HepG2 (cell line): Measurements from ENCODE around the gene SWI5. TPM values are rescaled to one million over a fixed set of nuclear protein-coding genes. Genes with fewer than 3 reads are reported as not detected.

ENCODE experiments used
- ATAC-seq: fragments of 200-7000 bp; cut with Tn5 transposase; 3 replicates; pipeline ENCODE4 v1.9.1; 2020; ENCODE audit warnings: mild to moderate bottlenecking, moderate library complexity
- BruUV-seq: library from RNA; stranded (reverse); fragments of 400-500 nt; replicated peaks from 2 replicates; lab custom pipeline; 2021; lab: Mats Ljungman, UMichigan
- CTCF ChIA-PET: fragments of 300-600 bp; formaldehyde crosslinking; extraction: SDS; loops from one replicate; lab custom pipeline; 2021; ENCODE audit warnings: low total read pairs, inconsistent platforms, low intra/inter-chr PET ratio; lab: Yijun Ruan, JAX
- POLR2A ChIA-PET: fragments of 350-600 bp; sonication (Branson Sonifier 250); formaldehyde crosslinking; loops from one replicate; lab custom pipeline; 2020; ENCODE audit warnings: antibody characterized with exemption, inconsistent platforms; lab: Yijun Ruan, JAX
- DNase-seq: peaks from one replicate; pipeline ENCODE4 v3.0.0-alpha.2; 2015; ENCODE audit warnings: low spot score
- FAIRE-seq: peaks from 3 replicates; lab custom pipeline; 2011; peaks lifted over from hg19 to GRCh38; lab: Jason Lieb, UNC
- H2AFZ ChIP-seq: one replicate; pipeline ENCODE4 v1.6.1; 2011; ENCODE audit warnings: low read length, inconsistent platforms
- H3K27ac ChIP-seq: fragments of 300-600 bp; 3 replicates; pipeline ENCODE4 v1.8.0; 2011; ENCODE audit warnings: mixed run types, mild to moderate bottlenecking, mixed read lengths, low read length, inconsistent platforms; ENCODE audit not compliant: insufficient read depth; ENCODE audit errors: extremely low read length
- H3K27me3 ChIP-seq, 2 experiments: fragments of 200-600 bp in 1 of 2; 2 replicates in 1 of 2; 3 replicates in 1 of 2; pipeline versions ENCODE4 v1.6.0 to v1.8.0; 2011; ENCODE audit warnings: low read length in 2 of 2, mild to moderate bottlenecking in 2 of 2, moderate library complexity in 2 of 2, inconsistent platforms in 1 of 2; ENCODE audit not compliant: insufficient read depth in 2 of 2, control insufficient read depth in 1 of 2
- H3K36me3 ChIP-seq, 2 experiments: fragments of 200-600 bp in 1 of 2; replicated peaks in 1 of 2; 2 replicates in 1 of 2; 3 replicates in 1 of 2; pipeline versions ENCODE4 v1.5.1 to v1.8.0; 2011; ENCODE audit warnings: low read length in 2 of 2, inconsistent platforms in 1 of 2; ENCODE audit not compliant: insufficient read depth in 2 of 2, control insufficient read depth in 1 of 2
- H3K4me1 ChIP-seq: 2 replicates; pipeline ENCODE4 v1.5.1; 2012; ENCODE audit warnings: low read length, inconsistent platforms; ENCODE audit not compliant: insufficient read depth
- H3K4me2 ChIP-seq: 2 replicates; pipeline ENCODE4 v1.6.0; 2011; ENCODE audit warnings: low read depth, low read length, inconsistent platforms
- H3K4me3 ChIP-seq, 3 experiments: fragments of 200-600 bp in 1 of 3; sonication (generic), shearing (Covaris generic) in 1 of 3; replicated peaks in 1 of 3; 2 replicates each; pipeline ENCODE4 v1.5.1; 2011 to 2016; ENCODE audit warnings: low read length in 3 of 3, inconsistent platforms in 2 of 3, low read depth in 2 of 3, mild to moderate bottlenecking in 2 of 3, control low read depth in 1 of 3, mixed read lengths in 1 of 3; ENCODE audit not compliant: insufficient read depth in 1 of 3
- H3K79me2 ChIP-seq: one replicate; pipeline ENCODE4 v1.6.1; 2011; ENCODE audit warnings: low read length, inconsistent platforms; ENCODE audit not compliant: insufficient read depth
- H3K9ac ChIP-seq: 2 replicates; pipeline ENCODE4 v1.6.0; 2011; ENCODE audit warnings: mild to moderate bottlenecking, low read depth, low read length, inconsistent platforms; ENCODE audit not compliant: insufficient read depth
- H3K9me3 ChIP-seq: 2 replicates; pipeline ENCODE4 v1.5.1; 2012; ENCODE audit warnings: mild to moderate bottlenecking, low read length
- H4K20me1 ChIP-seq: 2 replicates; pipeline ENCODE4 v1.6.0; 2011; ENCODE audit warnings: inconsistent platforms, mild to moderate bottlenecking, low read length, moderate library complexity; ENCODE audit not compliant: insufficient read depth
- CREBL2 ChIP-seq: sonication (generic); formaldehyde crosslinking; IDR thresholded peaks from 2 replicates; pipeline ENCODE4 v1.8.1; 2023; ENCODE audit warnings: missing genetic modification reagents, mild to moderate bottlenecking, borderline replicate concordance
- EP300 ChIP-seq, 3 experiments: sonication (generic) in 1 of 3; formaldehyde crosslinking in 1 of 3; IDR thresholded peaks; 2 replicates each; pipeline versions ENCODE4 v1.5.1 to v1.6.1; 2011 to 2020; ENCODE audit warnings: low read depth in 2 of 3, low read length in 2 of 3, borderline replicate concordance in 1 of 3, improper control_type of control experiment in 1 of 3, mild to moderate bottlenecking in 1 of 3, missing genetic modification reagents in 1 of 3, moderate library complexity in 1 of 3
- FOXP4 ChIP-seq: sonication (generic); formaldehyde crosslinking; IDR thresholded peaks from 2 replicates; pipeline ENCODE4 v1.4.0; 2020; ENCODE audit warnings: missing genetic modification reagents
- HNF4G ChIP-seq, 2 experiments: sonication (generic) in 1 of 2; formaldehyde crosslinking in 1 of 2; IDR thresholded peaks; 2 replicates each; pipeline versions ENCODE4 v1.4.0 to v1.6.1; 2011 to 2020; ENCODE audit warnings: borderline replicate concordance in 2 of 2, low read depth in 2 of 2, mild to moderate bottlenecking in 2 of 2, low read length in 1 of 2, missing genetic modification reagents in 1 of 2, moderate library complexity in 1 of 2
- MED1 ChIP-seq: sonication (generic); formaldehyde crosslinking; IDR thresholded peaks from 2 replicates; pipeline ENCODE4 v1.4.0; 2020; ENCODE audit warnings: missing genetic modification reagents
- MEF2D ChIP-seq: sonication (generic); formaldehyde crosslinking; IDR thresholded peaks from 2 replicates; pipeline ENCODE4 v1.5.1; 2020; ENCODE audit warnings: mild to moderate bottlenecking, missing genetic modification reagents
- NPAS2 ChIP-seq: sonication (generic); formaldehyde crosslinking; IDR thresholded peaks from 2 replicates; pipeline ENCODE4 v1.8.0; 2022; ENCODE audit warnings: mild to moderate bottlenecking, missing genetic modification reagents, borderline replicate concordance
- RXRB ChIP-seq: IDR thresholded peaks from 2 replicates; pipeline ENCODE4 v1.6.1; 2016; ENCODE audit warnings: borderline replicate concordance, missing genetic modification reagents, missing compliant biosample characterization
- SMARCC2 ChIP-seq: fragments of 450-650 bp; IDR thresholded peaks from 2 replicates; pipeline ENCODE4 v1.6.1; 2017; ENCODE audit warnings: antibody characterized with exemption, mild to moderate bottlenecking
- SP4 ChIP-seq: sonication (generic); formaldehyde crosslinking; IDR thresholded peaks from 2 replicates; pipeline ENCODE4 v1.8.1; 2023; ENCODE audit warnings: mild to moderate bottlenecking, missing genetic modification reagents
- TBP ChIP-seq: sonication (generic); formaldehyde crosslinking; IDR thresholded peaks from 2 replicates; pipeline ENCODE4 v1.5.0; 2020; ENCODE audit warnings: missing genetic modification reagents
- ZMYM2 ChIP-seq: sonication (generic); formaldehyde crosslinking; IDR thresholded peaks from 2 replicates; pipeline ENCODE4 v1.8.0; 2022; ENCODE audit warnings: mild to moderate bottlenecking, missing genetic modification reagents
- WGBS: methylation state at CpG from one replicate; pipeline ENCODE4 v1.1.6; 2017; ENCODE audit warnings: low lambda C conversion rate; 5-methylcytosine and 5-hydroxymethylcytosine counted together
- in situ Hi-C: cut with HindIII; loops from 2 replicates; pipeline ENCODE4 v1.10.0; 2017; ENCODE audit warnings: low pct_unique_long_range_greater_than_20kb; ENCODE audit not compliant: extremely low pct_ligation_motif_present
- intact Hi-C: fragments of 100-400 bp; cut with micrococcal nuclease; formaldehyde crosslinking; loops from one replicate; pipeline ENCODE4 v1.10.0; 2022; ENCODE audit not compliant: unreplicated experiment
- polyA plus RNA-seq, 8 experiments: library from polyadenylated mRNA; depleted of rRNA in 3 of 8; stranded (reverse) in 7 of 8; unstranded in 1 of 8; fragments of >200 nt; fragmentation: Illumina TruSeq in 4 of 8; extraction: Trizol in 4 of 8; gene quantifications; 2 replicates each; pipeline versions ENCODE4 v1.2.1 to v1.2.3, GENCODE V29; 2011 to 2016; ENCODE audit warnings: low read depth in 4 of 8, missing spikeins in 1 of 8, mixed read lengths in 1 of 8; ENCODE audit not compliant: insufficient read depth in 1 of 8
- total RNA-seq, 5 experiments: library from RNA; depleted of rRNA; stranded (reverse); fragments of >200 nt; fragmentation: Illumina TruSeq; extraction: Trizol; gene quantifications; 2 replicates each; pipeline ENCODE4 v1.2.3, GENCODE V29; 2016; ENCODE audit warnings: low read depth in 1 of 5
- TF ChIP-seq, protein P1 (sequence below): sonication (generic); formaldehyde crosslinking; IDR thresholded peaks from 2 replicates; pipeline ENCODE4 v1.8.0; 2022; ENCODE audit warnings: missing genetic modification reagents, mild to moderate bottlenecking, moderate library complexity, borderline replicate concordance
- TF ChIP-seq, protein P2 (sequence below): fragments of 450-650 bp; IDR thresholded peaks from 2 replicates; pipeline ENCODE4 v1.6.1; 2016

The SWI5 gene
- total and polyA plus RNA-seq, 2 of the 13 experiments (the other 11 are each of a cell fraction or from before 2014, with no cell fraction given) = 39.2 to 41.0 TPM

DNA sequence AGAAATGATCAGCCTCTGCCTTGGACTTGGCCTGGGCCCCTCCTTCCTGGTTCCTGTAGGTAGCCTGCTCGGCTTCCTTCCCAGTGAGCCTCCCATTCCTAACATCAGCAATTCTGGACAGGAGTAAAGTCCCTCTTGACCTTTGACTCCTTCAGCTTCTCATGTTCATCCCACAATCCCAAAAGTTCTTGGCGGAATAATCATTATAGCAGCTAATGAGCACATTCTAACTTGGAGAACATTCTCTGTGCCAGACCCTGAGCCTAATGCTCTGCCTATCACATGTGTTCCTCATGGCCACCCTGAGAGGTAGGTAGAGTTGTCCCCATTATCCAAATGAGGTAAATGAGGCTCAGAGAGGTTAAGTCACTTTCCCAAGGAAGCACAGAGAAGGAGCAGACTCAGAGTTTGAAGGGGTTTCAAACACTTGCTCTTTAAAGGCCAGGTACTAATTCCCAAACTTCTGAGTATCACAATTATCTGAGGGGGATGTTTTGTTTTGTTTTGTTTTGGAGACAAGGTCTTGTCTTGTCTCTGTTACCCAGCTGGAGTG lies 21.2 kb downstream of the SWI5 start:
- POLR2A ChIA-PET = interaction anchor here (1.1 to 2.8 kb wide), 5 partner anchors 9 to 74 kb away, joined by 3 to 34 read pairs (median 12); partner anchors contain the start of genes GOLGA2, SWI5 and URM1
- H3K79me2 ChIP-seq = no peaks in the 10 kb centered on the region
- H3K4me2 ChIP-seq = peak overlapping the region; percentile 85
- FAIRE-seq = no peak
- H3K9me3 ChIP-seq = no peaks in the 10 kb centered on the region
- intact Hi-C loops = loop anchor here (2.0 to 5.0 kb wide), 2 partner anchors 26 to 115 kb away; partner anchors contain the start of genes COQ4 and TRUB2
- no TSS peak for BruUV-seq
- no peak overlapping the region for H2AFZ ChIP-seq
- no peaks in the 10 kb centered on the region for H4K20me1 ChIP-seq
- WGBS = 75% methylated on average over 1 of the region's 2 CpGs
- in situ Hi-C loops = loop anchor here (5.0 kb wide), 2 partner anchors 45 to 115 kb away; partner anchors contain the start of gene SLC27A4
- H3K4me3 ChIP-seq = peak overlapping the region in 1 of 3 experiments; percentile 69; a peak in 1 of 6 replicates
- no peaks in the 10 kb centered on the region for H3K36me3 ChIP-seq
- H3K27ac ChIP-seq = peak overlapping the region; percentile 71
- ATAC-seq = no peak
- H3K27me3 ChIP-seq = no peaks in the 10 kb centered on the region; a peak in 1 of 5 replicates
- no peak for DNase-seq
- peaks cover 36% of the 10 kb centered on the region for H3K4me1 ChIP-seq
- CTCF ChIA-PET = interaction anchor here (3.1 kb wide), 1 partner anchor 44 kb away, joined by 29 read pairs; the partner anchor contains the start of gene SLC27A4
- peak overlapping the region; percentile 46 for H3K9ac ChIP-seq
- TF ChIP-seq SP4 (CRISPR knock-in tag) (no peak), FOXP4 (CRISPR knock-in tag) (0 out of 2 replicates have a peak, but pooled peaks have one; percentile 13), CREBL2 (CRISPR knock-in tag) (no peak), MEF2D (CRISPR knock-in tag) (no peak), HNF4G (IDR thresholded peaks at IDR 0.05; ENCODE audit: borderline replicate concordance, low read depth, low read length) (0 out of 2 replicates have a peak, but pooled peaks have one; percentile 13), HNF4G (CRISPR knock-in tag; IDR thresholded peaks at IDR 0.05; ENCODE audit: borderline replicate concordance, low read depth) (no peak), RXRB (CRISPR knock-in tag) (0 out of 2 replicates have a peak, but pooled peaks have one; percentile 30), ZMYM2 (CRISPR knock-in tag) (0 out of 2 replicates have a peak, but pooled peaks have one; percentile 19), EP300 (IDR thresholded peaks at IDR 0.05; ENCODE audit: low read depth in 2 of 2, low read length in 2 of 2) (0 out of 4 replicates have a peak, but pooled peaks of 1 of the 2 experiments have one; percentile 1), EP300 (CRISPR knock-in tag; IDR thresholded peaks at IDR 0.05; ENCODE audit: borderline replicate concordance) (no peak), TBP (CRISPR knock-in tag) (no peak), MED1 (CRISPR knock-in tag) (0 out of 2 replicates have a peak, but pooled peaks have one; percentile 2), NPAS2 (CRISPR knock-in tag) (no peak), SMARCC2 (no peak)
- TF ChIP-seq, protein P1, sequence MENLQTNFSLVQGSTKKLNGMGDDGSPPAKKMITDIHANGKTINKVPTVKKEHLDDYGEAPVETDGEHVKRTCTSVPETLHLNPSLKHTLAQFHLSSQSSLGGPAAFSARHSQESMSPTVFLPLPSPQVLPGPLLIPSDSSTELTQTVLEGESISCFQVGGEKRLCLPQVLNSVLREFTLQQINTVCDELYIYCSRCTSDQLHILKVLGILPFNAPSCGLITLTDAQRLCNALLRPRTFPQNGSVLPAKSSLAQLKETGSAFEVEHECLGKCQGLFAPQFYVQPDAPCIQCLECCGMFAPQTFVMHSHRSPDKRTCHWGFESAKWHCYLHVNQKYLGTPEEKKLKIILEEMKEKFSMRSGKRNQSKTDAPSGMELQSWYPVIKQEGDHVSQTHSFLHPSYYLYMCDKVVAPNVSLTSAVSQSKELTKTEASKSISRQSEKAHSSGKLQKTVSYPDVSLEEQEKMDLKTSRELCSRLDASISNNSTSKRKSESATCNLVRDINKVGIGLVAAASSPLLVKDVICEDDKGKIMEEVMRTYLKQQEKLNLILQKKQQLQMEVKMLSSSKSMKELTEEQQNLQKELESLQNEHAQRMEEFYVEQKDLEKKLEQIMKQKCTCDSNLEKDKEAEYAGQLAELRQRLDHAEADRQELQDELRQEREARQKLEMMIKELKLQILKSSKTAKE (CRISPR knock-in tag) = no peak
- TF ChIP-seq, protein P2, sequence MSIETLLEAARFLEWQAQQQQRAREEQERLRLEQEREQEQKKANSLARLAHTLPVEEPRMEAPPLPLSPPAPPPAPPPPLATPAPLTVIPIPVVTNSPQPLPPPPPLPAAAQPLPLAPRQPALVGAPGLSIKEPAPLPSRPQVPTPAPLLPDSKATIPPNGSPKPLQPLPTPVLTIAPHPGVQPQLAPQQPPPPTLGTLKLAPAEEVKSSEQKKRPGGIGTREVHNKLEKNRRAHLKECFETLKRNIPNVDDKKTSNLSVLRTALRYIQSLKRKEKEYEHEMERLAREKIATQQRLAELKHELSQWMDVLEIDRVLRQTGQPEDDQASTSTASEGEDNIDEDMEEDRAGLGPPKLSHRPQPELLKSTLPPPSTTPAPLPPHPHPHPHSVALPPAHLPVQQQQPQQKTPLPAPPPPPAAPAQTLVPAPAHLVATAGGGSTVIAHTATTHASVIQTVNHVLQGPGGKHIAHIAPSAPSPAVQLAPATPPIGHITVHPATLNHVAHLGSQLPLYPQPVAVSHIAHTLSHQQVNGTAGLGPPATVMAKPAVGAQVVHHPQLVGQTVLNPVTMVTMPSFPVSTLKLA = no peak
